ENCODE results near the gene NAA20. TPM values are rescaled to one million over a fixed set of nuclear protein-coding genes. Genes with fewer than 3 reads are reported as not detected.

The NAA20 gene
- polyA plus RNA-seq, 1 experiment = 34.5 TPM

DNA sequence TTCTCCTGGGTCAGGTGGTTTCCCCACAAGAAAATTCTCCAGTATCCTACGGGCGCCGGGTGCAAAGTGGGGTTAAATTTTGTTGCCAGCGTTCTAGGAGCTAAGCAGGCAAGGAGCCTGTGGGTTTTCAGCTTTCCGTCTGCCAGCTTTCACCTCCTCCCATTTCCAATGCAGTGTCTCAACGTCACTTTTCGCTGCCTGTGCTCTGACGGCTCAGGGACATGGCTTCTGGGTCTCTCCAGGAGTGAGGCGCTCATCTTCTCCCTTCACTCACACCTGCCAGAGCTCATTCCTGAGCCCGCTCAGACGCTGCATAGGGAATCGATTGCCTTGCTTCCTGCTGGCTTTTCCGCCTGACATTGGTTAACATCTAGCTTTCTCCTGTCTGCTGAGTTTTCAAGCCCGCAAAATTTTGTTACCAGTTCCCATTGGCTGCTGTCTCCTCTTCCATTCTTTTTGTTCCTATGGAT lies 7.3 kb upstream of the NAA20 start:
- CTCF ChIA-PET = interaction anchor here (1.4 to 1.9 kb wide), 3 partner anchors 15 to 322 kb away, joined by 4 to 12 read pairs (median 5); no protein-coding TSS in a partner anchor

DNA sequence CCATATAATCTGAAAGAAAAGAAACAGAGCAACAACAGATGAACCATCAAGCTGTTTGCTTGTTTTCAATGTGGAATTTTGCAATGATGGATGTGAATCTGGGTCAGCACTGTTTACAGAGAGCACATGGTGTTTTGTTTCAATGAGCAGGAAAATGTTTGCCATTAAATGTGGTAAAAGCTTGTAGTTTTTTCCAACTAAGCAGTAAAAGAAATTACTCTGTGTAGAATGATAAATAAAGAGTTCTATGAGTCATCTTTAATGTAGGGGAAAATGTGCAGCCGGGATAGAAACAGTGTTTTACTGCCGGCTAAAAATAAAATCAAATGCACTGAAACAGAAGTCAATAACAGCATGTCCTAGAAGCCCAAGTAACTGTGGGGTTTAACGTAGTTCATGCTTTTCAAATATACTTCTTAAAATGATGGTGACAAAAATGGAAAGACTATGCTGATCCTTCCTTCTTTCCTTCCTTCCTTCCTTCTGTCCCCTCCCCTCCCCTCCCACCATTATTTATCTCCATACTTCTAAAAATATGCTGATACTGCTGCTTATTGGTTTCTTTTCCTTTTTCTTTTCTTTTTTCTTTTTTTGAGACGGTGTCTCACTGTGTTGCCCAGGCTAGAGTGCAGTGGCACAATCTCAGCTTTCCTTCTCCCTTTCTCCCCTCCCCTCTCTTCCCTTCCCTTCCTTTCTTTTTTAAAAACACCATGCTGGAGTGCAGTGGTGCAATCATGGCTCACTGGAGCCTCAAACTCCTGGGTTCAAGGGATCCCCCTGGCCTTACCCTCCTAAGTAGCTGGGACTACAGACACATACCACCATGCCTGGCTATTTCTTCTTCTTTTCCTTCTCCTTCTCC lies 6.3 kb upstream of the NAA20 start:
- CTCF ChIA-PET = interaction anchor here (1.7 to 1.9 kb wide), 2 partner anchors 16 to 323 kb away, joined by 5 to 12 read pairs; no protein-coding TSS in a partner anchor
- no peak overlapping the region for H3K4me3 ChIP-seq (ENCODE audit: low read depth, low read length)
- POLR2A ChIA-PET = interaction anchor here (0.6 kb wide), 1 partner anchor 188 kb away, joined by 5 read pairs; no protein-coding TSS in a partner anchor

More for the DNA sequence above, 7.3 kb upstream of the NAA20 start:
- no peak for DNase-seq (ENCODE audit: low read depth)
- H3K27me3 ChIP-seq (ENCODE audit: control insufficient read depth, insufficient read depth, low read length) = no peaks in the 10 kb centered on the region
- TF ChIP-seq, protein P1, sequence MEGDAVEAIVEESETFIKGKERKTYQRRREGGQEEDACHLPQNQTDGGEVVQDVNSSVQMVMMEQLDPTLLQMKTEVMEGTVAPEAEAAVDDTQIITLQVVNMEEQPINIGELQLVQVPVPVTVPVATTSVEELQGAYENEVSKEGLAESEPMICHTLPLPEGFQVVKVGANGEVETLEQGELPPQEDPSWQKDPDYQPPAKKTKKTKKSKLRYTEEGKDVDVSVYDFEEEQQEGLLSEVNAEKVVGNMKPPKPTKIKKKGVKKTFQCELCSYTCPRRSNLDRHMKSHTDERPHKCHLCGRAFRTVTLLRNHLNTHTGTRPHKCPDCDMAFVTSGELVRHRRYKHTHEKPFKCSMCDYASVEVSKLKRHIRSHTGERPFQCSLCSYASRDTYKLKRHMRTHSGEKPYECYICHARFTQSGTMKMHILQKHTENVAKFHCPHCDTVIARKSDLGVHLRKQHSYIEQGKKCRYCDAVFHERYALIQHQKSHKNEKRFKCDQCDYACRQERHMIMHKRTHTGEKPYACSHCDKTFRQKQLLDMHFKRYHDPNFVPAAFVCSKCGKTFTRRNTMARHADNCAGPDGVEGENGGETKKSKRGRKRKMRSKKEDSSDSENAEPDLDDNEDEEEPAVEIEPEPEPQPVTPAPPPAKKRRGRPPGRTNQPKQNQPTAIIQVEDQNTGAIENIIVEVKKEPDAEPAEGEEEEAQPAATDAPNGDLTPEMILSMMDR (IDR thresholded peaks at IDR 0.05; ENCODE audit: insufficient read depth, low read depth, low read length) = no peak
- H3K4me3 ChIP-seq (ENCODE audit: low read depth, low read length) = no peak overlapping the region
- POLR2A ChIA-PET = no interaction called here
- no peaks in the 10 kb centered on the region for H3K36me3 ChIP-seq (ENCODE audit: control insufficient read depth, insufficient read depth, low read length)

DNA sequence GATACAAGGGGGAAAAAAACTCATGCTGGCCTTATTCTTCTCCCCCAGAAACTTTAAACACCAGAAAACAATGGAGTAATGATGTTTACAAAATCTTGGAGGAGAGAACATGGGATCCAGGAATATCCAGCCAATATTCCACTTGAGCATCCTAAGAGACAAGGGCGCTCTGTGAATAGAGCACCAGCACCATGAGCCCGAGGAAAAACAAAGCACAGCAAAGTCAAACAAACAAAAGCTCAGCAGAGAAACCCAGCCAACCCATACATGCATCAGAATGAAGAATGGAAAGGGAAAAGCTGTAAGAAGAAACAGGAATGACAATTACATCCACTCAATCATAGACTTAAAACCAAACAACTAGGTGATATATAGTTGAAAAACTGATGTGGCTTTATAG lies 4.6 kb upstream of the NAA20 start:
- DNase-seq (ENCODE audit: low read depth) = no peak
- ChIA-PET CTCF (no interaction called here), POLR2A (no interaction called here)
- Histone ChIP-seq H3K27me3 (ENCODE audit: control insufficient read depth, insufficient read depth, low read length) (no peaks in the 10 kb centered on the region), H3K4me3 (ENCODE audit: low read depth, low read length) (no peak overlapping the region), H3K36me3 (ENCODE audit: control insufficient read depth, insufficient read depth, low read length) (no peaks in the 10 kb centered on the region)
- TF ChIP-seq, protein P1 (IDR thresholded peaks at IDR 0.05; ENCODE audit: insufficient read depth, low read depth, low read length) = no peak

More for the DNA sequence above, 6.3 kb upstream of the NAA20 start:
- peak; percentile 82 for DNase-seq (ENCODE audit: low read depth)
- Histone ChIP-seq H3K27me3 (ENCODE audit: control insufficient read depth, insufficient read depth, low read length) (no peaks in the 10 kb centered on the region), H3K36me3 (ENCODE audit: control insufficient read depth, insufficient read depth, low read length) (no peaks in the 10 kb centered on the region)
- TF ChIP-seq, protein P1 (IDR thresholded peaks at IDR 0.05; ENCODE audit: insufficient read depth, low read depth, low read length) = no peak

DNA sequence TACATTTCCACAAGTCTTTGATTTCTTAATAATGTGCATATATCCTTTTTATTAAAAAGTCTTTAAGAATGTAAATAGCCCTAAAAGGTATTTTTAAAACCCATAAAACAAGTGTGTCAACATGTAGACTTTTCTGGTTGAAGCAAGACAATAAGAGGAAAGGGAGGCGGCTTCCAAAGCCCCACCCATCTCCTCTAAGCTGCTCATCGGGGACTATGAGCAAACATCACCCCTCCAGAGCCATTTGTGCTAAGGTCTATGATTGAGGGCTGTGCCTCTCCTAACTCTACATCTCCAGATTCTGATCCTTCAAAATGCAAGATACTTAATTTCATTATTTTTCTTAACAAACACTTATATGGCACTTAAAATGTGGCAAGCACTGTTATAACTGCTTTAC lies 2.5 kb upstream of the NAA20 start:
- no peaks in the 10 kb centered on the region for H3K27me3 ChIP-seq (ENCODE audit: control insufficient read depth, insufficient read depth, low read length)
- CTCF ChIA-PET = no interaction called here
- TF ChIP-seq, protein P1 (IDR thresholded peaks at IDR 0.05; ENCODE audit: insufficient read depth, low read depth, low read length) = no peak
- no peak for DNase-seq (ENCODE audit: low read depth)
- H3K36me3 ChIP-seq (ENCODE audit: control insufficient read depth, insufficient read depth, low read length) = no peaks in the 10 kb centered on the region
- H3K4me3 ChIP-seq (ENCODE audit: low read depth, low read length) = no peak overlapping the region
- POLR2A ChIA-PET = no interaction called here

DNA sequence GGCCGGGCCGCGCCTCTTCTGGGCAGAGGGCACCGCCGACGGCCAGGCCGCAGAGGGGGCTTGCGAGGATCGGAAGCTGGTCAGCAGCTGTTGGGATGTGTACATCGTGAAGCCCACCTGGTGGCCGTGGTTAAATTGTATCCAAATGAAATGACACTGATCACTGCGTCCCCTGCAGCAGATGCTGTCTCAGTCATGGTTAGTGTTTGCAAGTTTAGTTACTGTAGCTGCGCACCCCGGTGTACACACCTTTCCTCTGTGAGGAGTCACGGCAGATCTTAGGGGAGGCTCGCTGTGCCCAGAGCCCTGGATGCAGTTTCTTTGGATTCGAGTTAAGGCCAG lies 653 bp downstream of the NAA20 start:
- CTCF ChIA-PET = interaction anchor here (0.6 to 1.6 kb wide), 6 partner anchors 12 to 915 kb away, joined by 3 to 6 read pairs (median 5); partner anchors contain the start of genes CFAP61 and CRNKL1
- H3K36me3 ChIP-seq (ENCODE audit: control insufficient read depth, insufficient read depth, low read length) = no peaks in the 10 kb centered on the region; the same call in 1 of the 2 replicates
- peak overlapping the region; percentile 93 for H3K4me3 ChIP-seq (ENCODE audit: low read depth, low read length)
- H3K27me3 ChIP-seq (ENCODE audit: control insufficient read depth, insufficient read depth, low read length) = no peaks in the 10 kb centered on the region
- TF ChIP-seq, protein P1 (IDR thresholded peaks at IDR 0.05; ENCODE audit: insufficient read depth, low read depth, low read length) = 0 out of 2 replicates have a peak, but pooled peaks have one; percentile 1
- POLR2A ChIA-PET = no interaction called here
- DNase-seq (ENCODE audit: low read depth) = no peak

Data from BJ (cell line).